Heart left ventricle (tissue), 16 donors: Measurements from ENCODE around the gene CDC25B. TPM values are rescaled to one million over a fixed set of nuclear protein-coding genes. Genes with fewer than 3 reads are reported as not detected.

ENCODE experiments used
- ATAC-seq, 4 donors: fragments of 200-7000 bp; cut with Tn5 transposase; one replicate each; pipeline ENCODE4 v1.9.1; 2020 to 2022; ENCODE audit warnings: moderate library complexity in 4 of 4, mild to moderate bottlenecking in 3 of 4, moderate number of reproducible peaks in 1 of 4
- DNase-seq, 5 donors: peaks; one replicate each; pipeline ENCODE4 v3.0.0-alpha.2; 2020
- H3K27ac ChIP-seq, 12 donors: fragments of 200-600 bp; sonication (generic) in 4 of 12; one replicate each; pipeline versions ENCODE4 v1.5.0 to v1.8.0; 2016 to 2022; ENCODE audit warnings: mild to moderate bottlenecking in 2 of 12
- H3K27me3 ChIP-seq, 9 donors: fragments of 200-600 bp; sonication (generic) in 2 of 9; one replicate each; pipeline versions ENCODE4 v1.5.1 to v1.8.0; 2016 to 2022; ENCODE audit warnings: mild to moderate bottlenecking in 3 of 9
- H3K36me3 ChIP-seq, 9 donors: fragments of 200-600 bp; sonication (generic) in 2 of 9; one replicate each; pipeline versions ENCODE4 v1.5.0 to v1.8.0; 2018 to 2022; ENCODE audit warnings: mild to moderate bottlenecking in 2 of 9
- H3K4me1 ChIP-seq, 12 donors: fragments of 200-600 bp; sonication (generic) in 4 of 12; one replicate each; pipeline versions ENCODE4 v1.5.0 to v1.8.0; 2016 to 2022; ENCODE audit warnings: mild to moderate bottlenecking in 3 of 12
- H3K4me3 ChIP-seq, 12 donors: fragments of 200-600 bp; sonication (generic) in 4 of 12; one replicate each; pipeline versions ENCODE4 v1.5.0 to v1.8.0; 2017 to 2022; ENCODE audit warnings: mild to moderate bottlenecking in 9 of 12, moderate library complexity in 4 of 12
- H3K9me3 ChIP-seq, 12 donors: fragments of 200-600 bp; sonication (generic) in 4 of 12; one replicate each; pipeline versions ENCODE4 v1.5.0 to v1.8.0; 2016 to 2022; ENCODE audit warnings: mild to moderate bottlenecking in 1 of 12
- CTCF ChIP-seq, 12 donors: fragments of 200-600 bp; sonication (generic) in 4 of 12; IDR thresholded peaks; one replicate each; pipeline versions ENCODE4 v1.5.0 to v1.8.0; 2018 to 2022; ENCODE audit warnings: antibody characterized with exemption in 12 of 12, mild to moderate bottlenecking in 5 of 12
- POLR2A ChIP-seq, 2 donors: fragments of 450-650 bp; IDR thresholded peaks; one replicate each; pipeline ENCODE4 v1.6.1; 2017; ENCODE audit warnings: antibody characterized with exemption in 2 of 2, mild to moderate bottlenecking in 2 of 2, moderate library complexity in 2 of 2
- WGBS, 4 donors: extraction: QIAGEN DNeasy Blood & Tissue Kit in 2 of 4; methylation state at CpG; one replicate each; pipeline versions ENCODE4 v1.1.5 to v1.1.7; 2013 to 2018; 5-methylcytosine and 5-hydroxymethylcytosine counted together
- intact Hi-C, 10 donors: fragments of 100-400 bp; cut with DNase I; formaldehyde crosslinking; loops; one replicate each; pipeline versions ENCODE4 v1.11.1 to v1.14.2; 2022
- polyA plus RNA-seq, 2 donors: library from polyadenylated mRNA; stranded (reverse); fragments of 200-250 nt; gene quantifications; one replicate each; pipeline ENCODE4 v1.2.3, GENCODE V29; 2013
- total RNA-seq, 9 donors: library from RNA; depleted of rRNA in 2 of 9; stranded (reverse); fragments of >200 nt in 2 of 9; fragmentation: NEBNext Ultra II Directional in 3 of 9; extraction: Animal tissue kit (Norgen Biotek cat#: 25700) in 3 of 9; gene quantifications; one replicate each; pipeline versions ENCODE4 v1.1.0 to v1.2.4, GENCODE V29; 2016 to 2023
- donor health status: ischemic (EF 13 %, LVEDD 7.1; RV severe dilation, severe dysfunction).
- donor health status: healthy with polysubstance abuse.
- donor health status: DM: no; HTN: yes; CAD: no.
- donor health status: DM: no; HTN: no; CAD: no.
- donor health status: ischemic (EF 25% LVEDD 6.9; RV normal size, moderate dysfunction).
- donor health status: ischemic (EF 25% LVEDD 5.7; RV mildly dilated, moderate dysfunction).
- donor health status: healthy.
- donor health status: DM: yes; HTN: yes; CAD: no.
- donor health status: ischemic (EF 35%, LVEDD 5.7; RV mildly dilated, moderate dysfunction).
- donor health status: nonischemic (EF 11% LVEDD 7.7; RV severe dilation, severe dysfunction).
- donor health status: DM: yes; HTN: yes; CAD: no.
- donor health status: PGD.
- donor health status: ischemic (EF 29% LVEDD 5.4; RV normal size, mild dysfunction).
- donor health status: nonischemic (EF 23%, LVEDD 6.1; RV moderate dilation, normal function).

CDC25B gene
- total and polyA plus RNA-seq, 11 donors, result 4.0 to 30.4 (median 8.6) TPM

DNA sequence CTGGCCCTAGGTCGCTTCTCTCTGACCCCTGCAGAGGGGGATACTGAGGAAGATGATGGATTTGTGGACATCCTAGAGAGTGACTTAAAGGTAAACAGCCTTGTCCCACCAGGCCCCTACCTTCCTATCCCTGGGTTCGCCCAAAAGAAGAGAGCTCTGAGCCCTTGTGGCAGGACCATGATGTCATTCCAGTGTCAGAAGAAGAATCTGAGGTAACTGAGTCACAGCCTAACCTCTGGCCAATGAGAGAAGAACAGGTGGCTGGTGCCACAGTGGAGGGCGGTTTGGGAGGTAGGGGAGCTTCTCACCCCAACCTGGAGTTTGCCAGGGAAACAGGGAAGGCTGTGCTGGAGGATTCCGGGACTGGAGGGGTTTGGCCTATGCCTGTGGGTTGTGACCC is 5.2 kb downstream of the CDC25B start:
- Histone ChIP-seq H3K4me1 (peaks cover 0 to 63% (median 16%) of the 10 kb centered on the region in 12 donors), H3K27ac (peak overlapping the region in 1 of 12 donors; percentile 20), H3K36me3 (peaks cover 0 to 76% (median 27%) of the 10 kb centered on the region in 9 donors), H3K4me3 (no peak overlapping the region), H3K27me3 (no peaks in the 10 kb centered on the region), H3K9me3 (no peaks in the 10 kb centered on the region)
- intact Hi-C loops, result no loop called here
- DNase-seq (peak in 1 of 5 donors; percentile 9), ATAC-seq (no peak)
- TF ChIP-seq CTCF (IDR thresholded peaks at IDR 0.05), result no peak
- no peak for TF ChIP-seq POLR2A (IDR thresholded peaks at IDR 0.05)
- 85 to 97% (median 95%) methylated on average over 3 to 4 of the region's 4 CpGs for WGBS, 4 donors

GRCh38 chr20:3801846-3802245 is 5.7 kb downstream of the CDC25B start:
- no peak overlapping the region for H3K4me3 ChIP-seq
- intact Hi-C loops, result no loop called here
- no peaks in the 10 kb centered on the region for H3K27me3 ChIP-seq
- WGBS, 4 donors, result 91 to 97% (median 95%) methylated on average over 7 to 13 of the region's 13 CpGs
- no peaks in the 10 kb centered on the region for H3K9me3 ChIP-seq
- peak overlapping the region in 1 of 12 donors; percentile 20 for H3K27ac ChIP-seq
- H3K4me1 ChIP-seq, result peaks cover 0 to 64% (median 16%) of the 10 kb centered on the region in 12 donors
- peaks cover 0 to 76% (median 27%) of the 10 kb centered on the region in 9 donors for H3K36me3 ChIP-seq
- ATAC-seq (no peak), DNase-seq (peak in 2 of 5 donors; percentile 16 to 21)
- TF ChIP-seq CTCF (IDR thresholded peaks at IDR 0.05), result no peak
- no peak for TF ChIP-seq POLR2A (IDR thresholded peaks at IDR 0.05)

DNA sequence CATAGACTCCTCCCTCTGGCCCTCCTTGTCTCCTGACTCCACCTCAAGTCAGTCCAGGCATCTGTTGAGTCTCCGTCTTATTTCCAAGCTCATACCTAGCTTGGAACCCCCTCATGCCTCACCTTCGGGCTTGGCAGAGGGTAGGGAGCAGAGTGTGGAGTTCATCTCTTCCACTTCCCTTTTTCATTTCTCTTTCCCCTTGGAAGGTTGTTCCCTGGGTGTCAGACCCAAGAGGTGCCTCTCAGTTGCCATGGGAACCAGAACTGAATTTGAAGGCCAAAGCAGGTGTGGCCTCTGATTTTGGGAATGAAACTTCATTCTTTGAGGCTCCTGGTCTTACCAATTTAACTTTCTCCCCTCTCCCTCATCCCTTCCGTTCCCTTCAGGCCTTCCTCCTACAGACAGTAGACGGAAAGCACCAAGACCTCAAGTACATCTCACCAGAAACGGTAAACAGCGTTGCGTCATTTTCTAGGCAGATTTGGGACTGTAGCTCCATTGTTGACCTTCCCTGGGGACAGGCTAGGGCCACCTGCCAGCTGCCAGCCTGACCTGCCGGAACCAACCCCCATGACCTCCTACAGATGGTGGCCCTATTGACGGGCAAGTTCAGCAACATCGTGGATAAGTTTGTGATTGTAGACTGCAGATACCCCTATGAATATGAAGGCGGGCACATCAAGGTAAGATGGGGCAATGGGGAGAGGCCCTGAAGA is 6.6 kb downstream of the CDC25B start:
- TF ChIP-seq POLR2A (IDR thresholded peaks at IDR 0.05) (no peak), CTCF (IDR thresholded peaks at IDR 0.05) (no peak)
- H3K9me3 ChIP-seq, result no peaks in the 10 kb centered on the region
- H3K4me3 ChIP-seq, result no peak overlapping the region
- WGBS, 4 donors, result 92 to 95% (median 93%) methylated on average over 11 of the region's 11 CpGs
- H3K27ac ChIP-seq, result no peak overlapping the region
- no peaks in the 10 kb centered on the region for H3K27me3 ChIP-seq
- DNase-seq (peak in 1 of 5 donors; percentile 11), ATAC-seq (no peak)
- H3K4me1 ChIP-seq, result peaks cover 6 to 64% (median 21%) of the 10 kb centered on the region in 12 donors
- intact Hi-C loops, result no loop called here
- H3K36me3 ChIP-seq, result peaks cover 0 to 76% (median 27%) of the 10 kb centered on the region in 9 donors

GRCh38 chr20:3803289-3803688 is 7.2 kb downstream of the CDC25B start:
- H3K36me3 ChIP-seq, result peaks cover 0 to 75% (median 27%) of the 10 kb centered on the region in 9 donors

More at GRCh38 chr20:3803289-3803688, 7.2 kb downstream of the CDC25B start:
- intact Hi-C loops, result no loop called here
- ATAC-seq, result no peak
- DNase-seq, result peak in 2 of 5 donors; percentile 18 to 20
- Histone ChIP-seq H3K4me1 (peaks cover 8 to 64% (median 27%) of the 10 kb centered on the region in 12 donors), H3K4me3 (no peak overlapping the region), H3K9me3 (no peaks in the 10 kb centered on the region), H3K27ac (no peak overlapping the region), H3K27me3 (no peaks in the 10 kb centered on the region)
- TF ChIP-seq POLR2A (IDR thresholded peaks at IDR 0.05) (no peak), CTCF (IDR thresholded peaks at IDR 0.05) (no peak)
- WGBS, 4 donors, result 93 to 97% (median 95%) methylated on average over 14 of the region's 14 CpGs
